Smooth muscle cell (in vitro differentiated cells): ENCODE data around the gene SPTBN2. TPM values are rescaled to one million over a fixed set of nuclear protein-coding genes. Genes with fewer than 3 reads are reported as not detected.

ENCODE experiments used
- DNase-seq: peaks from one replicate; lab custom pipeline; 2025; ENCODE audit not compliant: unreplicated experiment; lab: John Stamatoyannopoulos, UW
- H2AFZ ChIP-seq: fragments of 200-600 bp; sonication (generic); 2 replicates; pipeline ENCODE4 v1.6.0; 2016; ENCODE audit warnings: antibody characterized with exemption, low read depth, mild to moderate bottlenecking
- H3F3A ChIP-seq: fragments of 200-600 bp; sonication (generic); 2 replicates; pipeline ENCODE4 v1.6.0; 2017; ENCODE audit warnings: antibody characterized with exemption, low read depth
- H3K27ac ChIP-seq: fragments of 200-600 bp; sonication (generic); 2 replicates; pipeline ENCODE4 v1.5.1; 2016; ENCODE audit warnings: low read depth, mild to moderate bottlenecking
- H3K27me3 ChIP-seq: fragments of 200-600 bp; sonication (generic); 2 replicates; pipeline ENCODE4 v1.6.1; 2016; ENCODE audit warnings: low read depth, mild to moderate bottlenecking
- H3K36me3 ChIP-seq: fragments of 200-600 bp; sonication (generic); 2 replicates; pipeline ENCODE4 v1.5.1; 2016; ENCODE audit warnings: low read depth
- H3K4me1 ChIP-seq: fragments of 200-600 bp; sonication (generic); 2 replicates; pipeline ENCODE4 v1.5.1; 2016; ENCODE audit warnings: low read depth
- H3K4me2 ChIP-seq: fragments of 200-600 bp; sonication (generic); 2 replicates; pipeline ENCODE4 v1.6.0; 2016; ENCODE audit warnings: mild to moderate bottlenecking
- H3K4me3 ChIP-seq: fragments of 200-600 bp; sonication (generic); 2 replicates; pipeline ENCODE4 v1.5.1; 2016; ENCODE audit warnings: mild to moderate bottlenecking
- H3K79me2 ChIP-seq: fragments of 200-600 bp; sonication (generic); 2 replicates; pipeline ENCODE4 v1.6.0; 2016; ENCODE audit warnings: low read depth, mild to moderate bottlenecking
- H3K9ac ChIP-seq: fragments of 200-600 bp; sonication (generic); 2 replicates; pipeline ENCODE4 v1.6.0; 2016; ENCODE audit warnings: low read depth
- H3K9me3 ChIP-seq: fragments of 200-600 bp; sonication (generic); replicated peaks from 2 replicates; pipeline ENCODE4 v1.5.1; 2016; ENCODE audit warnings: low read depth
- H4K20me1 ChIP-seq: fragments of 200-600 bp; sonication (generic); 2 replicates; pipeline ENCODE4 v1.6.0; 2016; ENCODE audit warnings: low read depth
- CTCF ChIP-seq: fragments of 200-600 bp; sonication (generic); IDR thresholded peaks from 2 replicates; pipeline ENCODE4 v1.5.1; 2017; ENCODE audit warnings: borderline replicate concordance, mild to moderate bottlenecking, antibody characterized with exemption; ENCODE audit not compliant: insufficient read depth, poor library complexity, severe bottlenecking
- WGBS: methylation state at CpG from one replicate; pipeline ENCODE4 v1.1.7; 2016; ENCODE audit warnings: low lambda C conversion rate; 5-methylcytosine and 5-hydroxymethylcytosine counted together
- polyA plus RNA-seq: library from polyadenylated mRNA; unstranded; fragments of >200 nt; fragmentation: Nextera tagmentation; extraction: Ambion mirVana; gene quantifications from 2 replicates; pipeline ENCODE4 v1.2.1, GENCODE V29; 2016
- total RNA-seq: library from RNA; depleted of rRNA; stranded (reverse); fragments of >200 nt; gene quantifications from 2 replicates; pipeline ENCODE4 v1.2.3, GENCODE V29; 2014

The SPTBN2 gene
- total and polyA plus RNA-seq, 2 experiments from 2014 or later = 15.7 to 20.9 TPM

DNA sequence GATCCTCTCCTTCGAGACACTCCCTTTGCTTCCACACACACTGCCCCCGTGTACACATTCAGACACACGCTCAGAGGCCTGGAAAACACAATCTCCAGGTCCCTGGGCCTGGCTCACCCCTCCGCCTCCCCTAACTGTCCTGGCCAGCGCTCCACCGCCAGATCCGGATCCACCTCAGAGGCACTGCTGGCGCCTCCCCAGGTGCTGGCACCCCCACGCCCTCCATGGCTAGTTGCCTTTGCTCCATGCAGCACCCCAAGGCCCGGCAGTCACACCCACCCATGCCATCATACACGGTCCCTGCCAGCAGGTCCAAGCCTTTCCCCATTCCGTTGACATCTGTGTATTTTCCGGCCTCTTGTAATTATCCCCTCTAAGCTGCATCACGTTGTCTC, 11.1 kb downstream of the SPTBN2 start:
- TF ChIP-seq CTCF = no peak
- Histone ChIP-seq H3K9me3 (no peaks in the 10 kb centered on the region), H3K27ac (no peak overlapping the region), H3K79me2 (no peaks in the 10 kb centered on the region), H2AFZ (no peak overlapping the region), H3K27me3 (no peaks in the 10 kb centered on the region), H3K4me3 (peak overlapping the region; percentile 31), H3K4me2 (peak overlapping the region; percentile 40), H3K9ac (peak overlapping the region; percentile 1), H3K36me3 (no peaks in the 10 kb centered on the region), H3K4me1 (peaks cover 10% of the 10 kb centered on the region), H4K20me1 (no peaks in the 10 kb centered on the region), H3F3A (no peaks in the 10 kb centered on the region)
- DNase-seq = no peak
- 88% methylated on average over 14 of the region's 14 CpGs for WGBS

DNA sequence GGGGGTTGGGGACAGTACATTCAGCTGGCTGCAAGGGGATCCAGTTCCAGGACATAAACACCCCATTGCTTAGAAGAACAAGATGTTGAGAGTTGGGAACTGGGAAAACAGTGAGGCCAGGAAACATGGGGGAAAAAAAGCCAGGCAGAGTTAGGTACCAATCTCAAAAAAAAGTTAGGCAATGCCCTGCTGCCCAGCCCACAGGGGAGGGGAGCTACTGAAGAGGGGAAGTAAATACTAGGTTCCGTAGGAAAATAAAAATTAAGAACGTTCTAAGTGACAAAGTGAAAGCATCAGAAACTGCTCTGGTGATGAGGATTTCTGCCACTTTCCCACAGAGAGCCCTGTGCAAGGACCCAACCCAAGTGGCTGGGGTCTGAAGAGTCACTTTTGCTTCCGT, 12.0 kb downstream of the SPTBN2 start:
- Histone ChIP-seq H3K79me2 (no peaks in the 10 kb centered on the region), H3K4me1 (peaks cover 10% of the 10 kb centered on the region), H3K9ac (no peak overlapping the region), H3K4me3 (no peak overlapping the region), H3K27ac (no peak overlapping the region), H3K9me3 (no peaks in the 10 kb centered on the region), H4K20me1 (no peaks in the 10 kb centered on the region), H2AFZ (no peak overlapping the region), H3K36me3 (no peaks in the 10 kb centered on the region), H3F3A (no peaks in the 10 kb centered on the region), H3K27me3 (no peaks in the 10 kb centered on the region), H3K4me2 (no peak overlapping the region)
- no peak for TF ChIP-seq CTCF
- WGBS = 84% methylated on average over 3 of the region's 3 CpGs
- DNase-seq = no peak

GRCh38 chr11:66715346-66716085, 13.5 kb downstream of the SPTBN2 start:
- no peak for DNase-seq
- no peak overlapping the region for H3K9ac ChIP-seq
- H3K4me1 ChIP-seq = peaks cover 10% of the 10 kb centered on the region
- no peaks in the 10 kb centered on the region for H3K9me3 ChIP-seq
- H3K4me3 ChIP-seq = no peak overlapping the region
- H3K27me3 ChIP-seq = no peaks in the 10 kb centered on the region
- no peaks in the 10 kb centered on the region for H3F3A ChIP-seq
- WGBS = 97% methylated on average over 19 of the region's 19 CpGs
- no peaks in the 10 kb centered on the region for H4K20me1 ChIP-seq
- no peak for TF ChIP-seq CTCF
- H3K27ac ChIP-seq = no peak overlapping the region
- H2AFZ ChIP-seq = no peak overlapping the region
- no peaks in the 10 kb centered on the region for H3K79me2 ChIP-seq
- no peaks in the 10 kb centered on the region for H3K36me3 ChIP-seq
- no peak overlapping the region for H3K4me2 ChIP-seq
